GM21423 (cell line): ENCODE results near the gene SLC31A1.
"Not testable (repeated sequence)": the region's sequence is repeated elsewhere in the genome, so short reads cannot be mapped to it uniquely, and the experiment has no call there.

Source experiments
- ATAC-seq: cut with Tn5 transposase; IDR thresholded peaks from one replicate; pipeline ENCODE4 v1.9.1; 2021; ENCODE audit warnings: mild to moderate bottlenecking, moderate library complexity; ENCODE audit not compliant: unreplicated experiment

SLC31A1 gene

DNA sequence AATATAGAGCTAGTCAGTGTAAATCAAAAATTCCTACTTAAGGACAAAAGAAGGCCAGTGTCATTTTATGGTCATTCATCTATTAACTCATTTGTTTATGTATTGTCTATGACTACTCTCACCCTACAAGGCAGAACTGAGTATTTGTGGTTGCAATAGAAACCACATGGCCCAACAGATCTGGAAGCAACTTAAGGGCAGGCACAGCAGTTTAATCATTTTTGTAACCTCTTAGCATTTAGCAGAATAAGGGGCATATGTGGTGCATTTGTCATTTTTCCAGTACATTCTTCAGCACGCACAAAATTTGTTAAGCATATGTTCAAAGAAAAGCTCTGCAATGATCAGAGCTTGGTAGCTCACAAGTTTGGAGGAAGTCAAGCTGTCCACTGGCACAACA is 1.4 kb upstream of the SLC31A1 start:
- peak; percentile 58 for ATAC-seq

DNA sequence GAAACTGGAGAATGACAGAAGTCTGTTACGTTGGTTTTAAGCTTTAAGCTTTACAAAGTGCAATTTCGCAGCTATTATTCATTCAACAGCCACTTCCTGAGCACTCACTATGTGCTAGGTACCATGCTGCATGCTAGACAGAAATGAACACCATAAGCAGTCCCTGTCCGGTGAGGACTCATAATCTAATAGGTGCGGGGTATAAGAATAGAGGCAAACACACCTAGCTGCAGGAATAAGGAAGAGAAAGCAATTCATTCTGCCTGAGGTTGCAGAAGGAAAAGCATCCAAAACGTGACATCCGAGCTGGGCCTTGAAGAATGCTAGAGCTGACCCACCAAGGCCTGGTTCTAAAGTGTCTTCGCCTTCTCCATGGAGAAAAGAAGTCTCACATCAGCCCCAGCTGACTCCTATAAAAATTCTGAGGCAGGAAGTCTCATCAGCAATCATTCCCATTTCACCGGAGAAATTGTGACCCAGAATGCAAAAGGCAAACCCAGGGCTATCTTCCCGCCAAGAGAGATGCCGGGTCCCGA is 809 bp upstream of the SLC31A1 start:
- ATAC-seq: no peak

DNA sequence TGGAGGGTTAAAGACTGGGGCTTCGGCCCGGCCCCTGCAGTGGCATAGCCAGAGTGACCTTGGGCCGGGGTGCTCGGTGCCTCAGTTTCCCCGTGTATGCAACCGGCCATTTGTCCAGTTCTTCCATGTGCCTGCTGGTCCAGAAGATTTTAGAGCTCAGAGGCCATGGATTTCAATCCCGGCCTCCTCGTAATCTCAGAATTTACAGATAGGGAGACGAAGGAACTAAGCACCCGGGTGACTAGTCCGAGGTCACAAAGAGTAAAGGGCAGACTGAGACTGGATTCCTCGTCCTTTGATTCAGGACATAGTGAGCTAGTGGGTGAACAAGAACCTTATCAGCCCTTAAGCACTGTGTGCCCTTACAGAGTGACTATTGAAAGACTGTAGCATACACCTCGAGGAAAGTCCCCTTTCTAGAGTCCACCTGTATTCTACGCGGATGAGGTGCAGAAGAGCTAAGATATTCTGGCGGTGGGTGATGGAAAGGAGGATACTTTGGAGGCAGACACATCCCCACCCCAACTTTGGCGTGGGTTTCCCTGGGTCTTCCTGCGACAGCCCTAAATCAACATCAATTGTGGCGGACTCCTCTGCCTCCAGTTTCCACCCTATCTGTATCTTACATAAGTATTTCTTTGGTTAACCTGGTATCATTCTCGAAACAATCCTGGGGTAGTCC is 597 bp downstream of the SLC31A1 start:
- ATAC-seq: no peak

DNA sequence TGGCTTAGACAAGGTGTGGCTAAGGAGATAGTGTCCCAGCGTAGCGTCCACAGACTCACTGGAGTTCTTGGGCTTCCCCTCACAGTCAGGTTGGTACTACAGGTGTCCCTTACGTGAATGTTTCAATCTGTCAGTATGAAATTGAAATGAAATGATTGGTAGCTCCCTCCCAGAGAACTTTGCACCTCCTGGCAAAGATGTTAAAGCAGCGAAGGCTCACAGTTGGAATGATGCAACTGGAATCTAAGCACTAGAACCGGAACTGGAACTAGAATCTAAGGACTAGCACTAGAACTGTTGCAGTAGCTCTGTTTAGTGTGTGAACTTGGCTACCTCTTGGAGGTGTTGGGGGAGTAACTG is 1.1 kb downstream of the SLC31A1 start:
- no peak for ATAC-seq

DNA sequence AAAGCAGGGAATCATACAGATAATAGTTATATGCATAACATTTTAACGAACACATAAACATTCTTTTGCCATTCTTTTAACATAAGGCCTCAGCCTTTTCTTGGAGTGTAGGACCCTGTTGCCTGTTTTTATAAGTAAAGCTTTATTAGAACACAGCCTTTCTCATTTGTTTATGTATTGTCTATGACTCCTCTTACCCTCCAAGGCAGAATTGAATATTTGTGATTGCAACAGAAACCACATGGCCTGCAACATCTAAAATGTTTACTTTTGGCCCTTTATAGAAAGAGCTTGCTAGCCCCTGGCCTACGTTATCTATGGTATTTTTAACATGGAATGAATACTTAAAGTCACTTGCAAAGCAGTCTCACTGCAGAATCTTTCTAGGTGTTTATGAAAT is 2.6 kb downstream of the SLC31A1 start:
- no peak for ATAC-seq

DNA sequence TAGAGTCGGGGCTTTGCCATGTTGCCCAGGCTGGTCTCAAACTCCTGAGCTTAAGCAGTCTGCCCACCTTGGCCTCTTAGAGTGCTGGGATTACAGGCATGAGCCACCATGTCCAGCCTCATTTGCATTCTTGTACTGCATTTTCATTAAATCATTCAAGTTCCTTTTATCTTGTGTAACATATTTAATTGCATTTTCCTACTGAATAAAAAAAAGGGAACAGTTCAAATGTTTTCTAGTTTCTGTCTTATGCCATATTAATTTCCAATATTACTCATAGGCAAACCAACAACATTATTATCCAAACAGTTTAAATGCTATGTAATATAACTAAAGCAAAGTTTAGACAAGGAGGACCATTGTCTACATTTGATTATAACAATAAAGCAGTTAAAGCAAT is 6.1 kb downstream of the SLC31A1 start:
- no peak for ATAC-seq

DNA sequence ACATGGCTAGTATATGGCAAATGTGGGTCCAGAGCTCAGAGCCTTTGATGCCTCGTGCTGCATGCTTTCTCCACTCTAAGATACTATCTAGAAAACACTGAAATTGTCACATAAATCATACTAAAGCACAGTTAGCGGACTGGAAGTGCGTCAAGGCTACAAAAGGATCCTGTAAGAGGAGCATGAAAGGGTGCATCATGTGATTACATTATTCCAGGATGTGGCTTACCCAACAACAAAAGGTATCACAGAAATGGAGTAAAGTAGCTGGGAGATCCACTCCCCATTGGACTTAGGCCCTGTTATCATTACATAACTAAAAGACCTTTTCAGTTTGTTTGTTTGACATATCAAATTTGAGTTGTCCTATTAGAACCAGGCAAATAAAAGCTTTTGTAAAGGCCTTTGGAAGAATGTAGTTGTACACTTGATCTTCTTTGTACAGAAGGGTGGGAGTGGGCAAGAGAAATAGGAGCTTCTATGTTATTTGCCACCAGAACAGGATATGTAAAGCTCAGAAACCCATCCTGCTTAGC is 6.9 kb downstream of the SLC31A1 start:
- no peak for ATAC-seq

DNA sequence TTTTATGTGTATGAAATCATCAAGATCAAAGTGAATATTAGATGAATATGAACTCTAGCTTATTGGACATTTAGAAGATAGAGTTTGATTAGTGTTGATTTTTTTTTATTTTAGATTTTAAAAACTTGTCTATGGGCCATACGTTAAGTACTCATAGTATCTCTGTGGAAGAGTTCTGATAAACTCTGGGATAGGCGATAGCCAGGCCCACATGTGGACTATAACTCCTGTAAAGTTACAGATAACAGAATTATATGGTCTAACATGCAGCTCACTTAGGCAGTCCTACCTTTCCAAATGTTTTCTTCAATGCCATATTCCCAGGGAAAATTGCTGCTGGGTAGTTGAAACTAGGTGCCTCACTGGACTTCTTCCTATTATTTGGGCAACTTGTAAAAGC is 10.4 kb downstream of the SLC31A1 start:
- ATAC-seq: no peak

DNA sequence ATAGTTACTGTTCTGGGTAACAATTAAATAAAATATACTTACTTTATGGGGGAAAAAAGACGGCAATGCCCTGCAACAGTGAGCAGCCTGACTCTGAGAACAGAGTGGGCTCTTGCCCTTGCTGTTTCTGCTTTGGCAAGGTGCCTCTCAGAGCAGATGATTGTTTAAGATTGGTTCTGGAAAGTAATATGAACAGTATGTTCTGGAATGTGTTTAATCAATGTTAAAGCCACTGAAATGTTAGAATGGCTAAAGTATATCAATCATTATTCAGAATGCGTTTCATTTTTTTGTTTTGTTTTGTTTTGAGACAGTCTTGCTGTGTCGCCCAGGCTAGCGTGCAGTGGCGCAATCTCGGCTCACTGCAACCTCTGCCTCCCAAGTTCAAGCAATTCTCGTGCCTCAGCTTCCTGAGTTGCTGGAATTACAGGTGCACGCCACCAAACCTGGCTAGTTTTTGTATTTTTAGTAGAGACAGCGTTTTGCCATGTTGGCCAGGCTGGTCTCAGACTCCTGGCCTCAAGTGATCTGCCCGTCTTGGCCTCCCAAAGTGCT is 14.4 kb downstream of the SLC31A1 start:
- ATAC-seq: not testable (repeated sequence)

DNA sequence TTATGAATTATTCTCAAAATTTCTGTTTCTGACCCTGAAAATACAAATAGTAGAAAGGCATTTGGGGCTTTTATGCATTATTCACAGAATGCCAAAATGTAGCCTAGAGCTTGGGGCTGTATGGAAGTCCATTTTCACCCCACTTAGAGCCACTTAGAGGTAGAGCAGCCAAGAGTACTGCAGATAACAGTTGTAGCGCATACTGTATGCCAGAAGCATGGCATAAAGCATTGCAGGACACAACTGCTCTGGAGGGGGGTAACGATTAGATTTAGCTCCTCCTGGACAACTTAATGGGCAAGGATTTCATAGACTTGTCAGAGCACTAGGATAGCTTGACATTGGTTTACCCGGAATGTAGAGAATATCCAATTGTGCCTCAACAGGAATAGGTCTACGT is 15.7 kb downstream of the SLC31A1 start:
- ATAC-seq: no peak

DNA sequence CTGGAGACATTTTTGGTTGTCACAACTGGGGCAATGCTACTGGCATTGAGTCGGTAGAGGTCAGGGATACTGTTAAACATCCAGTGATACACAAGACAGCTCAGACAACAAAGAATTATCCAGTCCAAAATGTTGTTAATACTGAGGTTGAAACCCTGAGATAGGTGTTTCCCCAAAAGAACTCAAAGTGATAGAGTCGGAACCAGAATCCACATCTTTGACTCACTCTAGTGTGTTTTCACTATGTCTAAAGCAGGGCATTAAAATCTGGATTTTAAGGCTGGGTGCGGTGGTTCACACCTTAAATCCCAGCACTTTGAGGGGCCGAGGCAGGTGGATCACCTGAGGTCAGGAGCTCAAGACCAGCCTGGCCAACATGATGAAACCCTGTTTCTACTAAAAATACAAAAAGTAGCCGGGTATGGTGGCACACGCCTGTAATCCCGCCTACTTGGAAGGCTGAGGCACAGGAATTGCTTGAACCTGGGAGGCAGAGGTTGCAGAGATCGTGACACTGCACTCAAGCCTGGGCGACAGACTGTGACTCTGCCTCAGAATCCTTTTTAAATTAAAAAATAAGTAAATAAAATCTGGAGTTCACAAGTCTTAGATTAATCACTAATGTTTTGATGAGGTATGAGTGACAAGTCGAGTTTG is 17.0 kb downstream of the SLC31A1 start:
- no peak for ATAC-seq

DNA sequence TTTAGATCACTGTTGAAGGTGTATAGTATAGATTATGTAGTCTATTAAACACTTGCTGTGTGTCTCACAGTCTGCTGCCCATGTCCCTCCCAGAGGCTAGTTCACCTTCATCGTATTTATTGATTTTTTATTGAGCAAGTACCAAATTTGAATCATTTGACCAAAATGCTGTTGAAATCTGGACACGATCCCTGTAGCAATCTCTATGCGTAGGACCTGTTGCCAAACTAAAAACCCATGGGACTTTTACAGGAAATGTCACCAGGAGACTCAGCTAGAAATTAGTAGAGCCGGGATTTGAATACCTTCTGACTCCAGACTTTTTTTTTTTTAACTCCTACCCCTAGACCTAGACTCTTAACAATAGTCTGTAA is 17.5 kb downstream of the SLC31A1 start:
- no peak for ATAC-seq

DNA sequence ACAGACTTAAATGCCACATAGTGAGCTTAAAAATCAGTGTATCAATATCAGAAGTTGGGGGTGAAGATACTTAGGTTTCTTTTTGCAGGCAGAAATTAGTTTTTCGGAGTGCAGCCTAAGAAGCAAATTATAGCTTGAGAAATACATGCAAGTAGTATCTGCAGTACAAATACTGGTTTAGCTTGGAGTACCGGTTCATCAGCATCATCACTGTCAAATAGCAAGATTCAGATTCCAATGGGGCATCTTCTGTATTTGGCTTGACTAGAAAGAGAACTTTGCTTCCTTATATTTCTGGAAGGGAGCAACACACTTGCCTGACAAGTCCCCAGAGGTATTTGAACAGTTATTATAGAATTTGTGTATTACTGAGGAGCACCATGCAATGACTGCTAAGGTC is 19.8 kb downstream of the SLC31A1 start:
- ATAC-seq: no peak

DNA sequence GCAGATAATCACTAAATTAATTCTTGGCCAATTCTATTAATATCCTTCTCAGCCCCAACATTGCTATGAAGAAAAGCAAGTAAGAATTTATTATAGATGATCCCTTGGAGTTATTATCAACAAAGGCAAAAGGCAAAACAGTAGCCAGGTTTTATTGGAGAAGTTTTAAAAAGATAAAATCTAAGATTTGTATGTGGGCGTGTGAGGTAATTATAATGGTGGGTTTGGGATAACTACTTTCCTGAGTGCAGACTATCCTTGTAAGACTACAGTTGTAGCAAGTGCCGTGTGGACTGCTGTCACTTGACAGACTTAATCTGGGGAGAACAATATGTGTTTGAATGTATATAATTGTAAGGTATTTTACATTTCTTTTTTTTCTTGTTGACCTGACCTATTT is 23.2 kb downstream of the SLC31A1 start:
- no peak for ATAC-seq

DNA sequence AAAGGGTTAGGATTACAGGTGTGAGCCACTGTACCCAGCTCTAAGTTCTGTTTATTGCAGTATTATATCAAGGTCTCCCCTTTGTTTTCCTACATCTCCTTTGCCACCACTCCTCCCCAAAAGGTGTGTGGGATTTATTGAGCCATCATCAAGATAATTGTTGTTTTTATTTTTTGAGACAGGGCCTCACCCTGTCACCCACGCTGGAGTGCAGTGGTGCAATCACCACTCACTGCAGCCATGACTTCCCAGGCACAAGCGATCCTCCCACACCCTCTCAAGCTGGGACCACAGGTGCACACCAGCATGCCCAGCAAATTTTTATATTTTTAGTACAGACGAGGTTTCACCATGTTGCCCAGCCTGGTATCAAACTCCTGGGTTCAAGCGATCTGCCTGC is 24.6 kb downstream of the SLC31A1 start:
- no peak for ATAC-seq

DNA sequence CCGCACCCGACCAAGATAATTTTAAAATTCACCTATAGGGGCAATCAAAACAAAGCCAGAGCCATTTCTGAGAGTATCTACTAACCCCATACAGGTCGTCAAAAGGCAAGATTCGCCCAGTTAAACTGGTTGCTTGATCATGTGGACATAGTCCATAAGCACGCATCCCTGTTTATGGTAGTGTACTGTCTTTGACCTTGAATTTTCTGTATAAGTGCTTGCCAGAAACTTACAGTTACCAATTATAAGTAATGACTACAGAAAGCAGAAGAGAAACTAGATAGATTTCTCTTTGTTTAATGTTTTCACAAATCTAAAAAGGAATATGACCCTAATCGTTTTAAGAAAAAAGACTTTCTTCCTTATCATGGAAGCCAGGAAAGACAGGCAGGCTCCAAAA is 25.6 kb downstream of the SLC31A1 start:
- no peak for ATAC-seq

DNA sequence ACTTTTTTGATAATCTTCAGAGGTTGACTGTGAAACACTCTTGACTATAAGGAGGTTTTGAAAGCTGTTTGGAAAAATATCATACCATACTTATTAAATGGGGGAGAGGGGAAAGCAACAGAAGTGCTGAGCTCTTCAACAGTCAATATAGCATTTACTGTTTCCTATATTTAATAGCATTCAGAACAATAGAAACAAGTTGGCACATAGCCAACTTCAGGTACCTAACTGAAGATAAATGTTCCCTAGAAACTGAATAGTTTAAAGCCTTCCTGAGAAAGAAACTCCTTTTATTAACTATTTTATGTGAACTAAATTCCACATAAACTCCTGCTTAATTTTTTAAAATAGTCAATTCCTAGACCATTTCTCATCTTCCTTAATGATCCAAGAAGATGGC is 26.3 kb downstream of the SLC31A1 start:
- no peak for ATAC-seq

DNA sequence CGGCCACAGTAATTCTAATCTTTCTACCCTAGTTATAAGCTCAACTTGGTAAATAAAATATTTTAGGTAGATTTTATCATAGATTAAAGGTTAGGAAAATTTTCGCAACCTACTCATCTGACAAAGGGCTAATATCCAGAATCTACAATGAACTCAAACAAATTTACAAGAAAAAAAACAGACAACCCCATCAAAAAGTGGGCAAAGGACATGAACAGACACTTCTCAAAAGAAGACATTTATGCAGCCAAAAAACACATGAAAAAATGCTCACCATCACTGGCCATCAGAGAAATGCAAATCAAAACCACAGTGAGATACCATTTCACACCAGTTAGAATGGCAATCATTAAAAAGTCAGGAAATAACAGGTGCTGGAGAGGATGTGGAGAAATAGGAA is 28.3 kb downstream of the SLC31A1 start:
- ATAC-seq: not testable (repeated sequence)

DNA sequence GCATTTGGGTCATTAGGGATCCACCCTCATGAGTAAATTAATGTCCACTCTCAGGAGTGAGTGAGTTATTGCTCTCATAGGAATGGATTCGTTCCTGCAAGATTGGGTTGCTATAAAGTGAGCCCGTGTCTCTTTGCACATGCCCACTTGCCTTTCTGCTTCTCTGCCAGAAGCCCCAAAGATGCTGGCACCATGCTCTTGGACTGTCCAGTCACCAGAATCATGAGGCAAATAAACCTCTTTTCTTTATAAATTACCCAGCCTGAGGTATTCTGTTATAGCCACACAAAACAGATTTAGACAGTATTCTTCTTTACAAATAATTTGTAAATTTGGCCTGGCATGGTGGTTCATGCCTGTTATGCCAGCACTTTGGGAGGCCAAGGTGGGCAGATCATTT is 29.5 kb downstream of the SLC31A1 start:
- no peak for ATAC-seq

DNA sequence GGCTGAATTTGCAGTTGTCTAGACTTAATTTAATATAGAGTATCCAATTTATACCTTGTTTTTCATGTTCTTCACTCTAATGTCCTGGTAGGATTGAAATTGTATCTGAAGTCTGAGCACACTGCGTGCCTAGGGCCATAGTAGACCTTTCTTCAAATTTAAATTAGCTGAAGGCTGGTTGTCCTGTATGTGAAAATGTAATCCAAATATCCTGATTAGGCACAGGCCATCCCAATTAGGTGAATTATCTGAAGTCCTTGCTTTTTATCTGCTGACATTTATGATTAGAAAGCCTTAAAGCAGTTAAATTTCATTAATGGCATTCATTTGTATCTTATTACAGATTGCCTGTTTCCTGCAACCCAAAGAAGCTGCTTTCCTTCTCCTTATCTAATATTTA is 33.6 kb downstream of the SLC31A1 start:
- ATAC-seq: no peak

DNA sequence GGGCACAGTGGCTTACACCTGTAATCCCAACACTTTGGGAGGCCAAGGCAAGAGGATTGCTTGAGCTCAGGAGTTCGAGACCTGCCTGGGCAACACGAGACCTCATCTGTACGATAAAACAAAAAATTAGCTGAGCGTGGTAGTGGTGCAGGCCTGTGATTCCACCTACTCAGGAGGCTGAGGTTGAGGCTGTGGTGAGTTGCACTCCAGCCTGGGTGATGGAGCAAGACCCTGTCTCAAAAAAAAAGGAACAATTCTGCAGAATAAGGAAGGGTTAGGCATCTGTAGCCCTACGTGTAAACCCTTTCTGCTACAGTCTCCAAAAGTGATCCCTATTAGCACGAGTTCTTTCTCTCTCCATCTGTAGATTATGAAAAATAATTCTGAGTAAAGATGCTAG is 34.1 kb downstream of the SLC31A1 start:
- ATAC-seq: no peak

DNA sequence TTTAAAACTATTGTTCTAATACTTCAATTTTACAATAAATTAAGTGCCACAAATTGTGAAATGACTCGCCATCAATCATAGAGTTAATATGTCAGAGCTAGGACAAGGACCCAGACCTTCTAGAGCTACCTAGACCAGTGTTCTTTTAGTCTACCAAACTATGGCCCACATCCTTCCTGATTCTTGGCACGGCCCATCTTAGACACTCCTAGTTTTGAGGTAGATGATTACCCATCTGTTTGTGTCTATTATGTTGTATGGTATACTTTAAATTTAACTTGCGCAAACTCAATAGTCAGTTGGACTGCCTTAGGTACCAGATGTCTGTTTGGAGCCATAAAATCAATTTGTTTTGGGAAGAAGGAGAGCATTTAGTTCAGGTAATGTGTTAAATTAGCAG is 36.5 kb downstream of the SLC31A1 start:
- no peak for ATAC-seq
